NK-92 (cell line): Measurements from ENCODE around the gene LAMA3.

Source experiments
- DNase-seq: peaks from one replicate; lab custom pipeline; 2025; ENCODE audit not compliant: unreplicated experiment; lab: John Stamatoyannopoulos, UW

LAMA3 gene

GRCh38 chr18:23812546-23813440, 123.5 kb downstream of the LAMA3 start:
- no peak for DNase-seq

- DNase-seq = no peak
Observed at GRCh38 chr18:23814991-23815614, 125.8 kb downstream of the LAMA3 start.

GRCh38 chr18:23816021-23816420, 126.8 kb downstream of the LAMA3 start:
- DNase-seq = no peak

- DNase-seq = no peak
Observed at GRCh38 chr18:23816740-23817139, 127.5 kb downstream of the LAMA3 start.

- DNase-seq = no peak
Observed at GRCh38 chr18:23819001-23819400, 129.7 kb downstream of the LAMA3 start.

GRCh38 chr18:23822590-23823385, 133.5 kb downstream of the LAMA3 start:
- no peak for DNase-seq

GRCh38 chr18:23824240-23824639, 135.0 kb downstream of the LAMA3 start:
- no peak for DNase-seq

- DNase-seq = no peak
Observed at GRCh38 chr18:23824669-23825068, 135.4 kb downstream of the LAMA3 start.

GRCh38 chr18:23825496-23825895, 136.2 kb downstream of the LAMA3 start:
- no peak for DNase-seq

- DNase-seq = no peak
Observed at GRCh38 chr18:23825978-23826405, 136.7 kb downstream of the LAMA3 start.

- DNase-seq = no peak
Observed at GRCh38 chr18:23826850-23827620, 137.8 kb downstream of the LAMA3 start.

- DNase-seq = no peak
Observed at GRCh38 chr18:23827681-23828080, 138.4 kb downstream of the LAMA3 start.

- no peak for DNase-seq
Observed at GRCh38 chr18:23828426-23828825, 139.2 kb downstream of the LAMA3 start.

GRCh38 chr18:23832911-23833310, 143.7 kb downstream of the LAMA3 start:
- DNase-seq = no peak

GRCh38 chr18:23833714-23834113, 144.5 kb downstream of the LAMA3 start:
- no peak for DNase-seq

GRCh38 chr18:23835091-23835490, 145.8 kb downstream of the LAMA3 start:
- no peak for DNase-seq

GRCh38 chr18:23835506-23835905, 146.3 kb downstream of the LAMA3 start:
- DNase-seq = no peak

GRCh38 chr18:23837591-23837990, 148.3 kb downstream of the LAMA3 start:
- DNase-seq = no peak

- no peak for DNase-seq
Observed at GRCh38 chr18:23838233-23838632, 149.0 kb downstream of the LAMA3 start.

GRCh38 chr18:23838801-23839366, 149.6 kb downstream of the LAMA3 start:
- no peak for DNase-seq
